HCT116 (cell line): ENCODE measurements around the gene METTL26. TPM values are rescaled to one million over a fixed set of nuclear protein-coding genes. Genes with fewer than 3 reads are reported as not detected.

Source experiments
- ATAC-seq: fragments of 200-7000 bp; cut with Tn5 transposase; 2 replicates; pipeline ENCODE4 v1.9.1; 2020; ENCODE audit warnings: mild to moderate bottlenecking, moderate library complexity
- BruUV-seq: library from RNA; stranded (reverse); fragments of 400-500 nt; replicated peaks from 2 replicates; lab custom pipeline; 2021; lab: Mats Ljungman, UMichigan
- CTCF ChIA-PET: fragments of 300-600 bp; sonication (Branson Sonifier 250); formaldehyde crosslinking; loops from one replicate; lab custom pipeline; 2021; ENCODE audit warnings: antibody characterized with exemption; lab: Charles Lee
- POLR2A ChIA-PET: fragments of 300-600, 350-600 bp; sonication (Branson Sonifier 250); formaldehyde crosslinking; loops from one replicate; lab custom pipeline; 2021; ENCODE audit warnings: antibody characterized with exemption; lab: Charles Lee
- RAD21 ChIA-PET, 2 experiments: fragments of 300-600 bp; sonication (Branson Sonifier 250); formaldehyde crosslinking; loops; one replicate each; lab custom pipeline; 2023; ENCODE audit warnings: low total read pairs in 2 of 2; ENCODE audit not compliant: uncharacterized antibody in 2 of 2, unreplicated experiment in 2 of 2, low non-redundant PET in 1 of 2; lab: Charles Lee
- DNase-seq: peaks from one replicate; pipeline ENCODE4 v3.0.0-alpha.2; 2010; ENCODE audit warnings: low read depth, low spot score
- H2AFZ ChIP-seq: fragments of 200-600 bp; shearing (Covaris generic), sonication (generic); 2 replicates; pipeline ENCODE4 v1.6.1; 2017; ENCODE audit warnings: low read depth, mixed run types, mixed read lengths, antibody characterized with exemption, low read length; ENCODE audit not compliant: poor library complexity, severe bottlenecking
- H3K27ac ChIP-seq: 2 replicates; pipeline ENCODE4 v1.5.1; 2012; ENCODE audit warnings: low read depth, low read length
- H3K27me3 ChIP-seq: fragments of 200-600 bp; sonication (generic); 2 replicates; pipeline ENCODE4 v1.6.1; 2016; ENCODE audit warnings: mixed run types, low read length, mixed read lengths; ENCODE audit not compliant: insufficient read depth
- H3K36me3 ChIP-seq, 2 experiments: fragments of 200-500 bp in 1 of 2; fragments of 200-600 bp in 1 of 2; sonication (Bioruptor generic) in 1 of 2; sonication (generic) in 1 of 2; 2 replicates each; pipeline versions ENCODE4 v1.5.1 to v1.6.1; 2014 to 2016; ENCODE audit warnings: low read length in 2 of 2, inconsistent platforms in 1 of 2, mixed read lengths in 1 of 2, mixed run types in 1 of 2; ENCODE audit not compliant: insufficient read depth in 2 of 2, control insufficient read depth in 1 of 2
- H3K4me1 ChIP-seq, 2 experiments: fragments of 200-600 bp in 1 of 2; sonication (generic) in 1 of 2; 2 replicates each; pipeline versions ENCODE4 v1.5.1 to v1.6.1; 2012 to 2017; ENCODE audit warnings: low read length in 2 of 2, inconsistent platforms in 1 of 2, mild to moderate bottlenecking in 1 of 2, mixed read lengths in 1 of 2, mixed run types in 1 of 2, moderate library complexity in 1 of 2; ENCODE audit not compliant: insufficient read depth in 2 of 2, control insufficient read depth in 1 of 2
- H3K4me2 ChIP-seq: fragments of 200-600 bp; sonication (generic); 2 replicates; pipeline ENCODE4 v1.6.1; 2017; ENCODE audit warnings: mixed run types, low read length, mixed read lengths
- H3K4me3 ChIP-seq, 2 experiments: fragments of 200-600 bp in 1 of 2; sonication (generic) in 1 of 2; replicated peaks in 1 of 2; 2 replicates each; pipeline ENCODE4 v1.5.1; 2011 to 2016; ENCODE audit warnings: low read length in 2 of 2, control low read depth in 1 of 2, low read depth in 1 of 2, mild to moderate bottlenecking in 1 of 2, mixed read lengths in 1 of 2, mixed run types in 1 of 2
- H3K79me2 ChIP-seq: fragments of 200-600 bp; sonication (generic); 2 replicates; pipeline ENCODE4 v1.6.1; 2017; ENCODE audit warnings: mild to moderate bottlenecking, mixed run types, low read length, moderate library complexity, mixed read lengths; ENCODE audit not compliant: insufficient read depth
- H3K9ac ChIP-seq: fragments of 200-600 bp; sonication (generic); 2 replicates; pipeline ENCODE4 v1.6.1; 2016; ENCODE audit warnings: low read length, mixed read lengths
- H3K9me2 ChIP-seq: fragments of 200-600 bp; sonication (generic), shearing (Covaris generic); 2 replicates; pipeline ENCODE4 v1.6.1; 2017; ENCODE audit warnings: mixed run types, mild to moderate bottlenecking, moderate library complexity; ENCODE audit not compliant: insufficient read depth
- H3K9me3 ChIP-seq, 2 experiments: fragments of 200-500 bp in 1 of 2; fragments of 200-600 bp in 1 of 2; sonication (Bioruptor generic) in 1 of 2; sonication (generic) in 1 of 2; 2 replicates each; pipeline ENCODE4 v1.6.1; 2014 to 2017; ENCODE audit warnings: low read length in 2 of 2, mixed read lengths in 2 of 2, inconsistent platforms in 1 of 2, low read depth in 1 of 2, mild to moderate bottlenecking in 1 of 2, mixed run types in 1 of 2, moderate library complexity in 1 of 2; ENCODE audit not compliant: control insufficient read depth in 1 of 2, insufficient read depth in 1 of 2
- H4K20me1 ChIP-seq: fragments of 200-600 bp; sonication (generic), shearing (Covaris generic); 2 replicates; pipeline ENCODE4 v1.6.1; 2017; ENCODE audit warnings: mixed run types, mild to moderate bottlenecking, moderate library complexity; ENCODE audit not compliant: insufficient read depth
- CBX3 ChIP-seq: IDR thresholded peaks from 2 replicates; pipeline ENCODE4 v1.6.1; 2012; ENCODE audit warnings: low read depth
- EZH2 ChIP-seq: fragments of 200-600 bp; sonication (generic); IDR thresholded peaks from 2 replicates; pipeline ENCODE4 v1.6.1; 2017; ENCODE audit warnings: antibody characterized with exemption, mixed run types
- FOSL1 ChIP-seq: IDR thresholded peaks from 2 replicates; pipeline ENCODE4 v1.6.1; 2012; ENCODE audit warnings: low read depth
- JUND ChIP-seq: IDR thresholded peaks from 2 replicates; pipeline ENCODE4 v1.6.1; 2012
- POLR2A ChIP-seq: IDR thresholded peaks from 2 replicates; pipeline ENCODE4 v1.7.0; 2011; ENCODE audit warnings: borderline replicate concordance; ENCODE audit not compliant: insufficient read depth, insufficient read length; ENCODE audit errors: extremely low read depth
- POLR2AphosphoS5 ChIP-seq: IDR thresholded peaks from 2 replicates; pipeline ENCODE4 v1.6.1; 2011; ENCODE audit warnings: mild to moderate bottlenecking, low read depth, low read length, moderate library complexity
- SRF ChIP-seq: IDR thresholded peaks from 2 replicates; pipeline ENCODE4 v1.6.1; 2012; ENCODE audit warnings: low read depth
- TCF7L2 ChIP-seq: IDR thresholded peaks from 2 replicates; pipeline ENCODE4 v1.7.0; 2011; ENCODE audit warnings: borderline replicate concordance, inconsistent platforms; ENCODE audit not compliant: insufficient read depth, insufficient read length; ENCODE audit errors: extremely low read depth
- ZNF274 ChIP-seq: fragments of 200-500 bp; sonication (Bioruptor generic); IDR thresholded peaks from 2 replicates; pipeline ENCODE4 v1.6.1; 2014; ENCODE audit warnings: mild to moderate bottlenecking, low read depth, low read length, inconsistent platforms
- intact Hi-C: fragments of 100-400 bp; cut with micrococcal nuclease; formaldehyde crosslinking; loops from 2 replicates; pipeline ENCODE4 v1.10.0; 2022
- total RNA-seq: library from RNA; stranded (reverse); gene quantifications from one replicate; pipeline ENCODE4 v1.2.1, GENCODE V29; 2021; ENCODE audit not compliant: unreplicated experiment
- TF ChIP-seq, protein P1 (sequence below): IDR thresholded peaks from 2 replicates; pipeline ENCODE4 v1.6.1; 2011; ENCODE audit warnings: mild to moderate bottlenecking, low read length, moderate library complexity; ENCODE audit not compliant: insufficient replicate concordance; ENCODE audit errors: extremely low read depth
- TF ChIP-seq, protein P2 (sequence below): IDR thresholded peaks from 2 replicates; pipeline ENCODE4 v1.6.1; 2012
- TF ChIP-seq, protein P3 (sequence below): IDR thresholded peaks from 2 replicates; pipeline ENCODE4 v1.6.1; 2012; ENCODE audit warnings: low read depth

The METTL26 gene
- total RNA-seq, 1 experiment from 2014 or later = 85.7 TPM

DNA sequence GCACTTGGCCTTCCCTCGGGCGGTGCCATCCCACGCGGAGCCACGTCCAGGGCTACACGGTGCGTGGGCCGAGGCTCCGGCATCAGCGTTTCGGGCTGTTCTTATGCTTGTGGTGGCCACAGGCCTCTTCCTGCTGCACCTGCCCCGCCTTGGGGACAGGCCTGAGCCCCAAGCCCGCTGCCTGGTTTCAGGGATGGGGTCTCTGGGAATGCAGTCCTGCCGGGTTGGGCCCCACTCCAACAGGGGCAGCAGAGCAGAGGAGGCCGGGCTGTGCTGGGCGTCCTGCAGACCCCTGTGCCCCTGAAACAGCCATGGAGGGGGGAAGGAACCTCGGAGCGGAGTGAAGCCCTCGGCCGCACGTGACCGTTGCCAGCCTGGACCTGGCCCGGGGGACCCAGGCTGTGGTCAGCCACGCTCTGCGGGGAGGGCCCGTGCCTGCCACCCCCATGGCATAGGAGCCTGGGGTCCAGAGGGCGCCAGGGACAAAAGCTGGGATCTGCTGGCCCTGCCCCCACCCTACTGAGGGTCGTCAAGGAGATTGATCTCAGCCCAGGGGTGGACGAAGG, 5.8 kb downstream of the METTL26 start:
- Histone ChIP-seq H3K79me2 (peaks cover 10% of the 10 kb centered on the region; the same call in 1 of the 2 replicates), H2AFZ (no peak overlapping the region), H3K9me3 (no peaks in the 10 kb centered on the region), H3K36me3 (no peaks in the 10 kb centered on the region), H3K9me2 (no peaks in the 10 kb centered on the region), H3K27me3 (no peaks in the 10 kb centered on the region), H3K4me3 (no peak overlapping the region), H3K4me2 (no peak overlapping the region), H4K20me1 (no peaks in the 10 kb centered on the region), H3K27ac (no peak overlapping the region), H3K4me1 (peaks cover 29 to 43% of the 10 kb centered on the region in 2 experiments), H3K9ac (no peak overlapping the region)
- DNase-seq (no peak), ATAC-seq (no peak)
- TF ChIP-seq, protein P1, sequence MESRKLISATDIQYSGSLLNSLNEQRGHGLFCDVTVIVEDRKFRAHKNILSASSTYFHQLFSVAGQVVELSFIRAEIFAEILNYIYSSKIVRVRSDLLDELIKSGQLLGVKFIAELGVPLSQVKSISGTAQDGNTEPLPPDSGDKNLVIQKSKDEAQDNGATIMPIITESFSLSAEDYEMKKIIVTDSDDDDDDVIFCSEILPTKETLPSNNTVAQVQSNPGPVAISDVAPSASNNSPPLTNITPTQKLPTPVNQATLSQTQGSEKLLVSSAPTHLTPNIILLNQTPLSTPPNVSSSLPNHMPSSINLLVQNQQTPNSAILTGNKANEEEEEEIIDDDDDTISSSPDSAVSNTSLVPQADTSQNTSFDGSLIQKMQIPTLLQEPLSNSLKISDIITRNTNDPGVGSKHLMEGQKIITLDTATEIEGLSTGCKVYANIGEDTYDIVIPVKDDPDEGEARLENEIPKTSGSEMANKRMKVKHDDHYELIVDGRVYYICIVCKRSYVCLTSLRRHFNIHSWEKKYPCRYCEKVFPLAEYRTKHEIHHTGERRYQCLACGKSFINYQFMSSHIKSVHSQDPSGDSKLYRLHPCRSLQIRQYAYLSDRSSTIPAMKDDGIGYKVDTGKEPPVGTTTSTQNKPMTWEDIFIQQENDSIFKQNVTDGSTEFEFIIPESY = no peak
- TF ChIP-seq EZH2 = no peak
- TF ChIP-seq CBX3 = no peak
- TF ChIP-seq, protein P2, sequence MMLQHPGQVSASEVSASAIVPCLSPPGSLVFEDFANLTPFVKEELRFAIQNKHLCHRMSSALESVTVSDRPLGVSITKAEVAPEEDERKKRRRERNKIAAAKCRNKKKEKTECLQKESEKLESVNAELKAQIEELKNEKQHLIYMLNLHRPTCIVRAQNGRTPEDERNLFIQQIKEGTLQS = no peak
- CTCF ChIA-PET = no interaction called here
- RAD21 ChIA-PET = no interaction called here
- BruUV-seq = no TSS peak
- intact Hi-C loops = no loop called here
- POLR2A ChIA-PET = no interaction called here

DNA sequence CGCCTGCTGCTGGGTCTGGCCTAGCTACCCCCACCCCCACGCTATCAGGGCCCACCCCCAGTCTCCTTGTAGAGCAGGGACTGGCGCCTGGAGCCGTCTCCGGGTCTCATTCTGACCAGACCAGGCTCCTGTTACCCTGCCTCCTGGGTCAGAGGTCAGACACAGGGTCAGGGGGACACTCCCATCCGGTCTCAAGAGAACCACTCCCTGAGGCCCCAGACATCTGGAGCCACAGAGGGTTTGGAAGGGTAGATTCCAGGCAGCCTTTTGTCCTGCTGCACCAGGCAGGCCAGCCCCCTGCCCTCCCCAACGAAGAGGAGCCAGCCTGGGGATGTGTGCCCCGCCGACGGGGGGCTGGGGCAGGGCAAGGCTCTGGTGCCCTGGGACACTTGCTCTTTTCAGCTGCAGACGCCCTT, 6.3 kb downstream of the METTL26 start:
- H4K20me1 ChIP-seq = no peaks in the 10 kb centered on the region
- no peaks in the 10 kb centered on the region for H3K36me3 ChIP-seq
- no peak overlapping the region for H2AFZ ChIP-seq
- no peak overlapping the region for H3K4me3 ChIP-seq
- RAD21 ChIA-PET = no interaction called here
- no peak for DNase-seq
- no peak overlapping the region for H3K27ac ChIP-seq
- no peak for ATAC-seq
- CTCF ChIA-PET = no interaction called here
- POLR2A ChIA-PET = no interaction called here
- H3K9me2 ChIP-seq = no peaks in the 10 kb centered on the region
- no peaks in the 10 kb centered on the region for H3K9me3 ChIP-seq
- H3K4me2 ChIP-seq = no peak overlapping the region
- H3K79me2 ChIP-seq = peaks cover 5% of the 10 kb centered on the region; the same call in 1 of the 2 replicates
- H3K4me1 ChIP-seq = peaks cover 29 to 44% of the 10 kb centered on the region in 2 experiments
- no TSS peak for BruUV-seq
- intact Hi-C loops = loop anchor here (5.0 kb wide), 1 partner anchor 38 kb away; the partner anchor contains the start of gene RAB40C
- no peak overlapping the region for H3K9ac ChIP-seq
- no peaks in the 10 kb centered on the region for H3K27me3 ChIP-seq
- TF ChIP-seq JUND (no peak), TCF7L2 (no peak), FOSL1 (no peak), ZNF274 (no peak), POLR2A (no peak), POLR2AphosphoS5 (no peak), CBX3 (no peak), EZH2 (no peak), SRF (no peak)
- TF ChIP-seq, protein P2 = no peak
- TF ChIP-seq, protein P3, sequence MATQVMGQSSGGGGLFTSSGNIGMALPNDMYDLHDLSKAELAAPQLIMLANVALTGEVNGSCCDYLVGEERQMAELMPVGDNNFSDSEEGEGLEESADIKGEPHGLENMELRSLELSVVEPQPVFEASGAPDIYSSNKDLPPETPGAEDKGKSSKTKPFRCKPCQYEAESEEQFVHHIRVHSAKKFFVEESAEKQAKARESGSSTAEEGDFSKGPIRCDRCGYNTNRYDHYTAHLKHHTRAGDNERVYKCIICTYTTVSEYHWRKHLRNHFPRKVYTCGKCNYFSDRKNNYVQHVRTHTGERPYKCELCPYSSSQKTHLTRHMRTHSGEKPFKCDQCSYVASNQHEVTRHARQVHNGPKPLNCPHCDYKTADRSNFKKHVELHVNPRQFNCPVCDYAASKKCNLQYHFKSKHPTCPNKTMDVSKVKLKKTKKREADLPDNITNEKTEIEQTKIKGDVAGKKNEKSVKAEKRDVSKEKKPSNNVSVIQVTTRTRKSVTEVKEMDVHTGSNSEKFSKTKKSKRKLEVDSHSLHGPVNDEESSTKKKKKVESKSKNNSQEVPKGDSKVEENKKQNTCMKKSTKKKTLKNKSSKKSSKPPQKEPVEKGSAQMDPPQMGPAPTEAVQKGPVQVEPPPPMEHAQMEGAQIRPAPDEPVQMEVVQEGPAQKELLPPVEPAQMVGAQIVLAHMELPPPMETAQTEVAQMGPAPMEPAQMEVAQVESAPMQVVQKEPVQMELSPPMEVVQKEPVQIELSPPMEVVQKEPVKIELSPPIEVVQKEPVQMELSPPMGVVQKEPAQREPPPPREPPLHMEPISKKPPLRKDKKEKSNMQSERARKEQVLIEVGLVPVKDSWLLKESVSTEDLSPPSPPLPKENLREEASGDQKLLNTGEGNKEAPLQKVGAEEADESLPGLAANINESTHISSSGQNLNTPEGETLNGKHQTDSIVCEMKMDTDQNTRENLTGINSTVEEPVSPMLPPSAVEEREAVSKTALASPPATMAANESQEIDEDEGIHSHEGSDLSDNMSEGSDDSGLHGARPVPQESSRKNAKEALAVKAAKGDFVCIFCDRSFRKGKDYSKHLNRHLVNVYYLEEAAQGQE = no peak
